SK-N-MC (cell line): ENCODE data around the gene ACKR2.

Source experiments
- EZH2 ChIP-seq: fragments of 200-600 bp; sonication (generic); IDR thresholded peaks from one replicate; pipeline ENCODE4 v1.6.1; 2017; ENCODE audit warnings: antibody characterized with exemption
- POLR2AphosphoS5 ChIP-seq: IDR thresholded peaks from 2 replicates; pipeline ENCODE4 v1.6.1; 2012; ENCODE audit warnings: mild to moderate bottlenecking, low read depth, low read length, borderline replicate concordance

DNA sequence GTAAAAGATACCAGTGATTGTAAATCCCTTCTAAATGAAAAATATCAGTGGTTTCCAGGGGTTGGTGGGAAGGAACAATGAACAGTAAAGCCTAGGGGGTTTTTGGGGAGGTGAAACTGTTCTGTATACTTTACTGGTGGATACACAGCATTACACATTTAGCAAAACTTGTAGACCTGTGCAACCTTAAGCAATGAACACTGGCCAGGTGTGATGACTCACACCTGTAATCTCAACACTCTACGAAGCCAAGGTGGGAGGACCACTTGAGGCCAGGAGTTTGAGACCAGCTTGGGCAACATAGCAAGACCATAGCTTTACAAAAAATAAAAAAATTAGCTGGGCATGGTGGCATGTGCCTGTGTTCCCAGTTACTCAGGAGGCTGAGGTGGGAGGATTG lies 38.0 kb upstream of the ACKR2 start:
- no peak for TF ChIP-seq EZH2
- no peak for TF ChIP-seq POLR2AphosphoS5
